ENCODE data around the gene CDK2.

Gene CDK2

DNA sequence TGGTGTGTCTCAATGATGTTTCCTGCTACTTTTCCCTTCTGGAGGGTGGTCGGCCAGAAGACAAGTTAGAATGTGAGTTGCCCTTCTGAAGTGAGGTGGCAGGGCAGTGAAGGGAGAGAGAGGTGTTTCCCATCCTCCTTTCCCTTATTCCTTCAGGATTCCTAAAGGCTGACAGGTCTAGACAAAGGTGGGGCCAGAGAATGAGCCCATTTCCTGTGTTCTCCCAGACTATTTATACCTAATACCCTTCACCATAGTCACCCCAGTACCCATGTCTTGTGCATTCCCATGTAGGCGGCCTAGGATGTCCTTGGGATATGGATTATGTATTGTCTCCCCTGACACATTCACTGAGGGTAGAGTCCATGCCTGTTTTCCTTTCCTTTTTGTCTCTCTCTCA lies 28.6 kb upstream of the CDK2 start:
- DNase-seq (ENCODE audit: extremely low read depth in 1 of 2, low read depth in 1 of 2): no peak

DNA sequence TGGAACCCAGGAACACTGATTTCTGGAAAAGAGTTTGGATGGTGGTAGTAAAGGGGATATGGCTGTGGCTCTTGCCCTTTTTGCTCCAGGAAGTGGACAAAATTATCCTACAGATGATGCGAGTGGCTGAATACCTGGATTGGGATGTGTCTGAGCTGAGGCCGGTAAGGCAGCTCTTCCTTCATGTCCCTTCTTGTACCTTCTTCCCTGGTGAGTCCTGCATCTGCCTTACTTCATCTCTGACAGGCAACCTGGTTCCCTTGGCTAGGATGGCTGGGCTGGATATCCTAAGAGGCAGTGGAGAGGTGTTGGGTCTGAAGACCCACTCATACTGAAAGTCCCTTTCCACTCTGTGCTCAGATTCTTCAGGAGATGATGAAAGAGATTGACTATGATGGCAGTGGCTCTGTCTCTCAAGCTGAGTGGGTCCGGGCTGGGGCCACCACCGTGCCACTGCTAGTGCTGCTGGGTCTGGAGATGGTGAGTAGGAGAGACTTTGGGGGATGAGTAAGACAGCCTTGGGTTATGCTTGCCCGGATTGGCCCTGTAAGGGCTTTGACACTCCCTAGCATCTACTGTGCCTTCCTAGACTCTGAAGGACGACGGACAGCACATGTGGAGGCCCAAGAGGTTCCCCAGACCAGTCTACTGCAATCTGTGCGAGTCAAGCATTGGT lies 27.7 kb upstream of the CDK2 start:
- no peak for DNase-seq (ENCODE audit: extremely low read depth in 1 of 2, low read depth in 1 of 2)

DNA sequence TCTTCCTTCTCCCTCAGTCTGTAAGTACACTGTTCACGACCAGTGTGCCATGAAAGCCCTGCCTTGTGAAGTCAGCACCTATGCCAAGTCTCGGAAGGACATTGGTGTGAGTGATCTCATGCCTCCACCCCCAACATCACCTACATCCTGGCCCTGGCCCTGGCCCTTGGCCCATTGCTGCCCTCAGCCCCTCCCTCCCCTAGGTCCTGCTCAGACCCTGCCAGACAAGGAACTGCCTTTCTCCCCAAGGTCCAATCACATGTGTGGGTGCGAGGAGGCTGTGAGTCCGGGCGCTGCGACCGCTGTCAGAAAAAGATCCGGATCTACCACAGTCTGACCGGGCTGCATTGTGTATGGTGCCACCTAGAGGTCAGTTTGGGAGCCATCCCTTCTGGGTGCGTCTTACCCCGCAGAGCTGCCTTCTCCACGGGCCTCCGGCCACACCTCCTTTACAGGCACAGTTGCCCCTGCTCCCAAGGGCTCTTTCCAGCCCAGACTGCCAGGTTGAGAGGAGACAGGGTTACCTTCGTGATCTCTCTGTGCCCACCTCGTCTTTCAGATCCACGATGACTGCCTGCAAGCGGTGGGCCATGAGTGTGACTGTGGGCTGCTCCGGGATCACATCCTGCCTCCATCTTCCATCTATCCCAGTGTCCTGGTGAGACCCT lies 26.4 kb upstream of the CDK2 start:
- peak in 1 of 2 donors; percentile 73 for DNase-seq (ENCODE audit: extremely low read depth in 1 of 2, low read depth in 1 of 2)

DNA sequence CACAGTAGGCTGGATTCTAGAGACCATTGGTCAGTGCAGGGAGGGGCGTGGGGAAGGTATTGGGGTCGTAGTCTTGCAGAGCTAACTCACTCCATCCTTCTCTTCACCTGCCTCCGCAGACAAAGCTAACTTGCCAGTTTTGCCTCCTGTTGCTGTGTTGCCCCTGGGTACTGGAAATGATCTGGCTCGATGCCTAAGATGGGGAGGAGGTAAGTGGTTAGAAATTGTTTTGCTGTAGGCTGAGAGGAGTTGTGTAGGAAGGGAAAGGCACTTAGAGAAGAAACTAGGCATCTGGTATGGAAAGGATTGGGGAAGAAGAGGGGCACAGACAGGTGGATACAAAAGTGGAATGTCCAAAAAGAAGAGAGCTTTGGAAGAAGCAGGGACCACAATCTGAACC lies 24.6 kb upstream of the CDK2 start:
- DNase-seq (ENCODE audit: extremely low read depth in 1 of 2, low read depth in 1 of 2): no peak

DNA sequence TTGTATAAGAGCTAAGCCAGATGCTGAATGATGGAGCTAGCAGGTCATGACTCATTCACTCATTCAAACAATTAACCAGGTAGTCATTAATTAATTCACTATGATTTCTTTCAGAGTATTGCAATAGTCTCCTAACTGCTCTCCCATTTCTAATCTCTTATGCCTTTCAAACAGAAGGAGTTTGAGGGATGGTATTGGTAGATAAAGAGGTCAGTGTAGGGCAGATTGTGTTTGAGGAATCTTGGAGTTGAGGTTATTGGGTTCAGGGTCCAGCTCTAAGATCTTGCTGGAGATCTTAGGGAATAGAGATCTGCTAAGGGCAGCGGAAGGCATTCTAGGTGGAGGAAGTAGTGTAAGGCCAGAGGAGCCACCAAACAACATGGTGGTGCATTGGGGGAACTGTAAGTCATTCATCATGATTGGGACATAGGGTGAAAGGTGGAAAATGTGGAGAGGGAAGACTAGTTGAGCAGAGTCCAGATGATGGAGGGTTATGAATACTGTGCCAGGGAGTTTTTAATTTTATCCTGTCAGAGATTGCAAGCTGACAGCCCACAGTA lies 24.0 kb upstream of the CDK2 start:
- no peak for DNase-seq (ENCODE audit: extremely low read depth in 1 of 2, low read depth in 1 of 2)

DNA sequence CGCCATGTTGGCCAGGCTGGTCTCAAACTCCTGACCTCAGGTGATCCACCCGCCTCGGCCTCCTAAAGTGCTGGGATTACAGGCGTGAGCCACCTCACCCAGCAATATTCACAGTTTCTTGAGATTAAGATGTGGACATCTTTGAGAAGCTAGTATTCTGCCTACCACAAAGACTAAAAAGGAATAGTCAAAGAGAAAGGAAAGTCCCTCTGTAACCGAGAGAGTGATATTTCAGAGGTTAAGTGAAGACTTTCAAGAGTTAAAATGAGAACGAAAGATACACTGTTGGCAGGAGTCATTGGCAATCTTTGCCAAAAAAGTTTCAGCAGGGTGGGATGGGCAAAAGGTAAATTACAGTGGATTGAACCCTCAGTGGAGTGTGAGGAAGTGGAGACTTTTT lies 20.1 kb upstream of the CDK2 start:
- no peak for DNase-seq (ENCODE audit: extremely low read depth in 1 of 2, low read depth in 1 of 2)

DNA sequence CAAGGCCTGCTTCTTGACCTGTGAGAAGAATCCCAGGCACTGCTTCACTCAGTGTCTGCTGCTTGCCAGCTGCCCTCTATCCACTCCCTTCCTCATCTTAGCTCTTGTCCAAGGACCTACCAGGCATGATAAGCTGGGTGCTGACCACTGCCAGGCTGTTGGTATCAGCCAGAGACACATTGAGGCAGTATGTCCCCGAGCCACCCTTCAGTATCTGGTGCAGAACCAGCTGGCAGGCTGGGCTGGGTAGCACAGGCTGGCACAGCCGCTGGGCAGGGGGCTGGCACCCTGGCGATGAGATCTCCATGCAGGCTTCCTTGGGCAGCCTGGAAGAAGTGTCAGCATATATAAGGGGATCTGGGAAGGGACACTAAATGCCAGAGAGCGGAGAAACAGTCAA lies 11.3 kb upstream of the CDK2 start:
- no peak for DNase-seq (ENCODE audit: extremely low read depth in 1 of 2, low read depth in 1 of 2)

DNA sequence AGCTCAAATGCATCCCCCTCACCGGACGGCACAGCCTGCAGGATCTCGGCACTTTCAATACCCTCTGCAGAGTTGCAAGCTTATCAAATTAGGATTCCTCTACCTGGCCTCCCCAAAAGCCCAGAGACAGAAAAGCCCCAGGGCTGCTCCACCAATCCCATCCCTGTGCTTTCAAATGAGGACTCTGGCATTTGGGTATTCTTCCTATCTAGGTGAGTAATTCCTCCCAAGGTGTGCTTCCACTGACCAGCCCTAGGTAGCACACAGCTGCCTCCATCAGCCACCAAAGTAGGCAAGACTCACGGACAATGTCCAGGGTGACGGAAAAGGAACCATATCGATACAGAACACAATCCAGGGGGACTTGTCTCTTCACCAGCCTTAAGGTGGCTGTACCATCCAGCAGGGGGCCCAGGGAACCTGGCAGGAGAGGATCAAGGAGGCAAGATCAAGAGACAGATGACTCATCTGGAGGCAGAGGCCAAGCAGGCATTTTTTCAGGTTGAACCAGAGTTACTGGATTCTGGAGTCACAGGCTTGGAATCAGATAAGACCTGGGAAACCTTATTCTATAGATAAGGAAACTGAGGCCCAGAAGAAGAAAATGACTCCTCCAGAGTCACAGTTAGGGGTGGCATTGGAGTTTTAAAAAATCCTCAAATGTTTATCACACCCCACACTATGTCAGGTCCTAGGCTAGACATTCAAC lies 10.7 kb upstream of the CDK2 start:
- peak in 1 of 2 donors; percentile 37 for DNase-seq (ENCODE audit: extremely low read depth in 1 of 2, low read depth in 1 of 2)

DNA sequence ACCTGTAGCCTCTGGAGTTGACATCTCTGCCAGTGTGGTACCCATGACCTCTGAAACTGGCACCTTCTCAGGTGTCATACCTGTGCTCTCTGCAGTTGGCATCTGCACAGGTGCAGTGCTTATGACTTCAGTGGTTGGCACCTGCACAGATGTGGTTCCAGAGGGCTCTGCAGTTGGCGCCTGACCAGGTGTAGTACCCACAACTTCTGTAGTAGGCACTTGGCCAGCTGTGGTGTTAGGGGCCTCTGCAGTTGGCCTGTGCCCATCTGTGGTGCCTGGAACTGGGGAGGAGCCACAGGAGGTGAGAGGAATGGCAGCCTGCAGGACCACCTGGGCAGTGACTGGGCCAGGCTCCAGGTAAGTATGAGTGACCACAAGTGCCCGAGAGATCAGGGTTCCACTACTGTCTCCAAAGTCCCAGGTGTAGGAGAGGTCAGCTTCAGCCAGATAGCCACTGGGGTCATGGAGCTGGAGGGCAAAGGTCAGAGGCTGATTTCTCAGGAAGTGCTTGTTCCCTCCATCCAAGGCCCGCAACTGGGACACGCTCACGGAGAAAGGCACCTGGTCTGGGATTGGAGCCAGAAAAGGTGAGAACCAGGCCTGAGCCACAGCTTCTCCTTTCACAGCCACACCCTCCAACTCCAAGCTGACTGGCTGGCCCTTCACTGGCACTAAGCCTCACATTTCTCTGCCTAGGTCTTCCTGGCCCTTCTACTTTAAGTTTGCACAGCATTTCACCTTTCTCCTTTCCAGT lies 9.3 kb upstream of the CDK2 start:
- no peak for DNase-seq (ENCODE audit: extremely low read depth in 1 of 2, low read depth in 1 of 2)

DNA sequence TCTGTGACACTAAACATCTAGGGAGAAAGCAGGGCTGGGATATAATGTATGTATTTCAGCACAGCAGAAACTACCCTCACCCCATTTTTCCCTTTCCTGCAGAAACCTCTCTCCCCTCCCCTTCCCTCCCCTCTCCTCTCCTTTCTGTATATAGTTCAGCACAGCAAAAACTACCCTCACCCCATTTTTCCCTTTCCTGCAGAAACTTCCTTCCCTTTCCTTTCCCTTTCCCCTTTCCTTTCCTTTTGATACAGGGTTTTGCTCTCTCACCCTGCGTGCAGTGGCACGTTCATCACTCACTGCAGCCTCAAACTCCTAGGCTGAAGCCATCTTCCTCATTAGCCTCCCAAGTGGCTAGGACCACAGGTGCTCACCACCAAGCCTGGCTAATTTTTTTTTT lies 2.9 kb upstream of the CDK2 start:
- no peak for DNase-seq (ENCODE audit: extremely low read depth in 1 of 2, low read depth in 1 of 2)

DNA sequence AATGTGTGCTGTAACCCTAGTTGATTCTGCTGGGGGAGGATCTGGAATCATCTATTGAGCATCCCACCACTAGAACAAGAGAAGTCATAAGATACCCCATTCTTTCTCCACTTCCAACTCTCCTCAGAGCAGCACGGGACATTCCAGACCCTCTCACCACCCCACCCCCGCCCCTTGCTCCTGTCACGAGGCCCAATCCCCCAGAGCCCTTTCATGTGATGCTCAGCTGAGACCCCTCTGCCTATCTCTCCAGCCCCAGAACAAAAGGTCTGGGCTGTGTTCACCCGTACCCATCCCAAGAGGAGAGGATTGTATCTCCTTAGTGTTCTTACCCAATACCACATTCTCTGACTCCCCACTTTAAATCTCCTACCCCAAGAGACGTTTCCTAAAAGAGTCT lies 1.4 kb upstream of the CDK2 start:
- no peak for DNase-seq (ENCODE audit: extremely low read depth in 1 of 2, low read depth in 1 of 2)

DNA sequence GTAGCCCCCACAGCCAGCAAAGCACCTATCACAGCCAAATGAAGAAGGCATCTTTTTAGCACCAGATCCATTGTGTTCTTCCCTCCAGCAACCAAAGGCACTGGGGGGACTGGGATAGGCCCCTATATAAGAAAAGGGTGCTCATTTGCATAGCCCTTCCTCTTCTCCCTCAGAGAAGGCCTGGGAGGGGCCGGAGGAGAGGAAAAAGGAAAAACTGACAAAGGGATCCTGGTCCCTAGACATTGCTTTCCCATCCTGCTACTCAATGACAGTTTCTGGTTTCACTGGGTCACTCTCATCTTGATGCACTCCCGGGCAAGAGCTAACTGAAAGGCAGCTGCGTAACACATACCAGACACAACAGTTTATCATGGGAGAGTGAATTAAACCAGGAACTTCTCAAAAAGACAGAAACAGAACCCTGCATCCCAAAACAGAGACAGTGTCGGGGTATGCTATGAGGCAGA lies 656 bp upstream of the CDK2 start, which contains the start of gene PMEL:
Gene PMEL, minus strand, starts transcription at position 102 of the 467 bp plus-strand sequence. Its CDS starts 31 bp downstream, at position 71.
- DNase-seq (ENCODE audit: extremely low read depth in 1 of 2, low read depth in 1 of 2): no peak

DNA sequence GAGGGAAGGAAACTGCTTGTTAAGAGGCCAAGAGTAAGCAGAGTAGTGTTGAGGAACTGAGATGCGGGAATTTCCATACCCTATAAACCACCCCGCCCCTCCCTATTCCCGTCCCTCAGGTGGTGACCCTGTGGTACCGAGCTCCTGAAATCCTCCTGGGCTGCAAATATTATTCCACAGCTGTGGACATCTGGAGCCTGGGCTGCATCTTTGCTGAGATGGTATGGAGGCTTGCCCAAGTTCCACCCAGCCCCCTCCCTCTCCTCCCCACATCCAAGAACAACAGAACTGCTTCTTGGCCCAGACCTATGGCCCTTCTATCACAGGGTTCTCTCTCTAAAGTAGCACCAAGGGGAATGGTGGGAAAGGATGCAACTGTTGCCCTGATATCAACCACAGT lies 2.7 kb downstream of the CDK2 start:
- DNase-seq (ENCODE audit: extremely low read depth in 1 of 2, low read depth in 1 of 2): no peak

DNA sequence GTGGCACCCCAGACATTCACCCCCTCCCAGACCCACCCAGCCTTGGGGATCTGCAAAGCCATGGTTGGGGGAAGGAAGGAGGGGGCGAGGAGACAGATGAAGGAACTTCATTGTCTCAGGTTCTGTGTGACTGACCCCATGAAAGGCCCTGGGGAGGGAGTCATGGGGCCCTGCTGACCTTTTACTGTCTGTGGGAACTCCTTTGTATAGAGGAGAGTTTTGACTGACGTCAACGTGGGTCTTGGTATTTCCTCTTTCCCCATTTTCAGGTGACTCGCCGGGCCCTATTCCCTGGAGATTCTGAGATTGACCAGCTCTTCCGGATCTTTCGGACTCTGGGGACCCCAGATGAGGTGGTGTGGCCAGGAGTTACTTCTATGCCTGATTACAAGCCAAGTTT lies 4.1 kb downstream of the CDK2 start:
- DNase-seq (ENCODE audit: extremely low read depth in 1 of 2, low read depth in 1 of 2): no peak

DNA sequence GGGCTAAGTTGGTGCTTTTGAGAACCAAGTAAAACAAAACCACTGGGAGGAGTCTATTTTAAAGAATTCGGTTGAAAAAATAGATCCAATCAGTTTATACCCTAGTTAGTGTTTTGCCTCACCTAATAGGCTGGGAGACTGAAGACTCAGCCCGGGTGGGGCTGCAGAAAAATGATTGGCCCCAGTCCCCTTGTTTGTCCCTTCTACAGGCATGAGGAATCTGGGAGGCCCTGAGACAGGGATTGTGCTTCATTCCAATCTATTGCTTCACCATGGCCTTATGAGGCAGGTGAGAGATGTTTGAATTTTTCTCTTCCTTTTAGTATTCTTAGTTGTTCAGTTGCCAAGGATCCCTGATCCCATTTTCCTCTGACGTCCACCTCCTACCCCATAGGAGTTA lies 5.4 kb downstream of the CDK2 start:
- DNase-seq (ENCODE audit: extremely low read depth in 1 of 2, low read depth in 1 of 2): no peak

DNA sequence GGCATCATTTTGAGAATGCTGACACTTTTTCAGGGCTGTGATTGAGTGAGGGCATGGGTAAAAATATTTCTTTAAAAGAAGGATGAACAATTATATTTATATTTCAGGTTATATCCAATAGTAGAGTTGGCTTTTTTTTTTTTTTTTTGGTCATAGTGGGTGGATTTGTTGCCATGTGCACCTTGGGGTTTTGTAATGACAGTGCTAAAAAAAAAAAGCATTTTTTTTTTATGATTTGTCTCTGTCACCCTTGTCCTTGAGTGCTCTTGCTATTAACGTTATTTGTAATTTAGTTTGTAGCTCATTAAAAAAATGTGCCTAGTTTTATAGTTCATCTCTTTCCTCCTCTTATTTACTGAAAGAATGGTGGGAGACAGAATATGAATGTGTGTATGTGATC lies 5.8 kb downstream of the CDK2 start:
- DNase-seq (ENCODE audit: extremely low read depth in 1 of 2, low read depth in 1 of 2): no peak

DNA sequence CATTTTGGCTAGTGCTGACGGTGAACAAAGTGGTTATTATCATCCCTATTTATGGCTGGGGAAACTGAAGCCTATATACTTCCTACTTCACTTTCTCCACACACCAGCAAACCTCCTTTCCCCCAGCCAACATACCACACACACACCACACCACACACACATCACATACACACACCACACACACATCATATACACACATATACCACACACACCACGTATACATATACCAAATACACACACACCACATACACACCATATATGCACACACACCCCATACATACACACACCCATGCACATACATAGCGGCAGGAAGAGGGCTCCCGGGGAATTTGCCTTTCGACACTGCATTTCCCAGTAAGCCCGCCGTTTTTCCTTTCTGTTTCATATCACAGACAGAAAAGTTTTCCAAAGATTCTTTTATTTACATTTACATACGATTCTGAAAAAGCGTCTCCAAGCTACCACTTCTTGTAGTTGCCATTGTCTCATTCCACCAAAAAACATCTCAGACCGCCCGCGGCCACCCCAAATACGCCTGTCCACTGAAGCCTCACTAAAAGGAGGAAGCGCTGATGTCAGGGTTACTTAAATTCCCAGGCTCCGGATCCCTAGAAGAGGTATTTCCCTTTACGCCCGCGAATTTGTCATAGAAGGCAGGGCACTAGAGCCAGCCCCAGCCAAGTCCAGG lies 6.4 kb downstream of the CDK2 start:
- DNase-seq (ENCODE audit: extremely low read depth in 1 of 2, low read depth in 1 of 2): no peak

DNA sequence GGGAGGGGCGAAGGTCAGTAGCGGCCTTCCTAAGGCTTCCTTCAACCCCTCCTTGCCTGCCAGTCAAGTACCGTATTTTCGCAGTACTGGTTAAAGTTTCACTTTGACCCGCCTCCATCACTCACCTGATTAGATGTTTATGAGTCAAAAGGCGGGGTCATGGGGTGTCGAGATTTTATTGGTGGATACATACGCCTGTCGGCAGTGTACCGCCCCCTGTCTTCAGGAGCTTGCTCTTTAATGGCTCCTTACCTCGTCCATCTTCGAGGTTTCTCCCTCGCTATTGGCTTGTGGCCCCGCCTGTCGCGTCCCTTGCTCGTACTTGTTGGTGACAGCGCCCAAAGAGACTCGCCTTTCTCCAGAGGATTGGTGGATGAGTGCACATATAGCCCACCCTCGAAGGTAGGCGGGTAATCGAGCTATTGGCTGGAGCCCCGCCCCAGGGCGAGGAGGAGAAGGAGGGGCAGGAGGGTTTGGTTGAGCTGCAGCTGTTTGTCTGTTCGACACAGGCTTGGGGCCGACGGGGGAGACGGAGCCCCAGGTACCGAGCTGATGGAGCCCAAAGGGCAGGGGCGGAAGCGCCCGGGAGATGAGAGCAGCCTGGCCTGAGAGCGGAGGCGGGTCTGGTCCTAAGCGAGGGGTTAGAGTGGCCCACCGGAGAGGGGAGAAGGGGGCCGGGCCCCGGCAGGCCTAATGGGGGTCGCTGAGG lies 7.1 kb downstream of the CDK2 start, which contains the start of gene RAB5B:
Gene RAB5B, plus strand, starts transcription at position 480 of the 709 bp plus-strand sequence. CDS start 12,883 bp downstream, outside the sequence.
- peak; percentile 90 to 99 for DNase-seq (ENCODE audit: extremely low read depth in 1 of 2, low read depth in 1 of 2)

DNA sequence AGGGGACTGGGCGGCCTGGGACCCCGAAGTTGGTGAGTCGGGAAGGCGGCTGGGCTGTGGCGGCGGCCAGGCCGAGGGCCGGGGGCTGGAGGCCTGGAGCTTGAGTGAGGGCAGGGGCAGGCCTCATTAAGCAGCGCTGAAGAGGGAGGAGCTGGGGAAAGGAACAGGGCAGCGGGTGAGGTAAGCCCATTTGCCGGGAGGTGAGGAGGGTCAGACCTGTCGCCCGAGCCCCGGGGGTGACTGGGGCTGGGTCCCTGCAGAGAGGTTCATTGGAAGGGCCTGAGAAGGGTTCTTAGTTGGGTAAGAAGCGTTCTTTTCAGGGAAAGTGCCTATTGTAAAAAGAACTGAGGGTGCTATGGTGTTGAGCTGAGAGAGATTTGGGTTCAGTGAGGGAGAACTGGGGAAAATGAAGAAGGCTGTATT lies 7.7 kb downstream of the CDK2 start:
- DNase-seq (ENCODE audit: extremely low read depth in 1 of 2, low read depth in 1 of 2): no peak

DNA sequence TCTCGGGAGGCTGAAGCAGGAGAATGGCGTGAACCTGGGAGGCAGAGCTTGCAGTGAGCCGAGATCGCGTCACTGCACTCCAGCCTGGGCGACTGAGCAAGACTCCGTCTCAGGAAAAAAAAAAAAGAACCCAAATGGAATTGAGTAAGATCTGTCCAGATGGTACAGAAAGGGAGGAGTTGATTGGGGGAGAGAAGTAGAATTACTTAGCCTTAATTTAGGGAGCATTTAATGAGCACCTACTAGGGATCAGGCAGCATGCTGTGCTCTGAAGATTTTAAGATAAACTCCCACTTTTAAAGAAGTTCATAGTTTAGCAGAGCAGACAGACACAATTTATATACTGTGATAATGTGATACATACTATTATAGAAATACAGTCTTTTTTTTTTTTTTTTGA lies 11.8 kb downstream of the CDK2 start:
- DNase-seq (ENCODE audit: extremely low read depth in 1 of 2, low read depth in 1 of 2): no peak
